HepG2 (cell line): Measurements from ENCODE around the gene KDM4E. TPM values are rescaled to one million over a fixed set of nuclear protein-coding genes. Genes with fewer than 3 reads are reported as not detected.

ENCODE experiments used
- HHEX ChIP-seq: IDR thresholded peaks from 2 replicates; pipeline ENCODE4 v1.6.1; 2016; ENCODE audit warnings: control low read depth
- HMG20A ChIP-seq: IDR thresholded peaks from 2 replicates; pipeline ENCODE4 v1.6.1; 2016; ENCODE audit warnings: borderline replicate concordance
- HNF4A ChIP-seq: sonication (generic); formaldehyde crosslinking; IDR thresholded peaks from 2 replicates; pipeline ENCODE4 v1.4.0; 2020; ENCODE audit warnings: missing genetic modification reagents
- JDP2 ChIP-seq: sonication (generic); formaldehyde crosslinking; IDR thresholded peaks from 2 replicates; pipeline ENCODE4 v1.8.1; 2022; ENCODE audit warnings: missing genetic modification reagents, borderline replicate concordance
- MED8 ChIP-seq: sonication (generic); formaldehyde crosslinking; IDR thresholded peaks from 2 replicates; pipeline ENCODE4 v1.8.1; 2023; ENCODE audit warnings: mild to moderate bottlenecking, missing genetic modification reagents; ENCODE audit not compliant: insufficient replicate concordance
- NFYB ChIP-seq: sonication (generic); formaldehyde crosslinking; IDR thresholded peaks from 2 replicates; pipeline ENCODE4 v1.4.0; 2020; ENCODE audit warnings: missing genetic modification reagents
- SOX6 ChIP-seq, 2 experiments: fragments of 450-650 bp in 1 of 2; sonication (generic) in 1 of 2; formaldehyde crosslinking in 1 of 2; IDR thresholded peaks; 2 replicates each; pipeline versions ENCODE4 v1.4.0 to v1.6.1; 2017 to 2020; ENCODE audit warnings: antibody characterized with exemption in 1 of 2, mild to moderate bottlenecking in 1 of 2, missing genetic modification reagents in 1 of 2
- STAT5B ChIP-seq: sonication (generic); formaldehyde crosslinking; IDR thresholded peaks from 2 replicates; pipeline ENCODE4 v1.4.0; 2020; ENCODE audit warnings: missing genetic modification reagents
- SUZ12 ChIP-seq: fragments of 150-350 bp; IDR thresholded peaks from 2 replicates; pipeline ENCODE4 v1.6.1; 2014; ENCODE audit warnings: low read depth, low read length
- ZFY ChIP-seq: sonication (generic); formaldehyde crosslinking; IDR thresholded peaks from 2 replicates; pipeline ENCODE4 v1.4.0; 2020; ENCODE audit warnings: missing genetic modification reagents
- ZNF253 ChIP-seq: sonication (generic); formaldehyde crosslinking; IDR thresholded peaks from 2 replicates; pipeline ENCODE4 v1.8.0; 2022; ENCODE audit warnings: mild to moderate bottlenecking, missing genetic modification reagents, borderline replicate concordance
- ZNF256 ChIP-seq: sonication (generic); formaldehyde crosslinking; conservative IDR thresholded peaks from 2 replicates; pipeline ENCODE4 v1.4.0; 2020; ENCODE audit warnings: missing genetic modification reagents
- ZNF607 ChIP-seq: sonication (generic); formaldehyde crosslinking; IDR thresholded peaks from 2 replicates; pipeline ENCODE4 v1.5.1; 2020; ENCODE audit warnings: missing genetic modification reagents, mild to moderate bottlenecking, borderline replicate concordance
- ZNF737 ChIP-seq: sonication (generic); formaldehyde crosslinking; IDR thresholded peaks from 2 replicates; pipeline ENCODE4 v1.5.0; 2020; ENCODE audit warnings: missing genetic modification reagents, mild to moderate bottlenecking, borderline replicate concordance
- polyA plus RNA-seq, 8 experiments: library from polyadenylated mRNA; depleted of rRNA in 3 of 8; stranded (reverse) in 7 of 8; unstranded in 1 of 8; fragments of >200 nt; fragmentation: Illumina TruSeq in 4 of 8; extraction: Trizol in 4 of 8; gene quantifications; 2 replicates each; pipeline versions ENCODE4 v1.2.1 to v1.2.3, GENCODE V29; 2011 to 2016; ENCODE audit warnings: low read depth in 4 of 8, missing spikeins in 1 of 8, mixed read lengths in 1 of 8; ENCODE audit not compliant: insufficient read depth in 1 of 8
- total RNA-seq, 5 experiments: library from RNA; depleted of rRNA; stranded (reverse); fragments of >200 nt; fragmentation: Illumina TruSeq; extraction: Trizol; gene quantifications; 2 replicates each; pipeline ENCODE4 v1.2.3, GENCODE V29; 2016; ENCODE audit warnings: low read depth in 1 of 5
- TF ChIP-seq, protein P1 (sequence below): sonication (generic); formaldehyde crosslinking; IDR thresholded peaks from 2 replicates; pipeline ENCODE4; 2020; ENCODE audit warnings: missing genetic modification reagents, mild to moderate bottlenecking, borderline replicate concordance
- TF ChIP-seq, protein P2 (sequence below): sonication (generic); formaldehyde crosslinking; IDR thresholded peaks from 2 replicates; pipeline ENCODE4 v1.5.0; 2020; ENCODE audit warnings: missing genetic modification reagents, mild to moderate bottlenecking, borderline replicate concordance
- TF ChIP-seq, protein P3 (sequence below): sonication (generic); formaldehyde crosslinking; IDR thresholded peaks from 2 replicates; pipeline ENCODE4 v1.4.0; 2020; ENCODE audit warnings: missing genetic modification reagents, mild to moderate bottlenecking, borderline replicate concordance
- TF ChIP-seq, protein P4 (sequence below): sonication (generic); formaldehyde crosslinking; IDR thresholded peaks from 2 replicates; pipeline ENCODE4 v1.5.1; 2020; ENCODE audit warnings: mild to moderate bottlenecking, missing genetic modification reagents, moderate library complexity
- TF ChIP-seq, protein P5 (sequence below): IDR thresholded peaks from 2 replicates; pipeline ENCODE4 v1.6.1; 2016; ENCODE audit warnings: control low read depth

KDM4E gene
- total and polyA plus RNA-seq, 2 of the 13 experiments (the other 11 are each of a cell fraction or from before 2014, with no cell fraction given): not detected

DNA sequence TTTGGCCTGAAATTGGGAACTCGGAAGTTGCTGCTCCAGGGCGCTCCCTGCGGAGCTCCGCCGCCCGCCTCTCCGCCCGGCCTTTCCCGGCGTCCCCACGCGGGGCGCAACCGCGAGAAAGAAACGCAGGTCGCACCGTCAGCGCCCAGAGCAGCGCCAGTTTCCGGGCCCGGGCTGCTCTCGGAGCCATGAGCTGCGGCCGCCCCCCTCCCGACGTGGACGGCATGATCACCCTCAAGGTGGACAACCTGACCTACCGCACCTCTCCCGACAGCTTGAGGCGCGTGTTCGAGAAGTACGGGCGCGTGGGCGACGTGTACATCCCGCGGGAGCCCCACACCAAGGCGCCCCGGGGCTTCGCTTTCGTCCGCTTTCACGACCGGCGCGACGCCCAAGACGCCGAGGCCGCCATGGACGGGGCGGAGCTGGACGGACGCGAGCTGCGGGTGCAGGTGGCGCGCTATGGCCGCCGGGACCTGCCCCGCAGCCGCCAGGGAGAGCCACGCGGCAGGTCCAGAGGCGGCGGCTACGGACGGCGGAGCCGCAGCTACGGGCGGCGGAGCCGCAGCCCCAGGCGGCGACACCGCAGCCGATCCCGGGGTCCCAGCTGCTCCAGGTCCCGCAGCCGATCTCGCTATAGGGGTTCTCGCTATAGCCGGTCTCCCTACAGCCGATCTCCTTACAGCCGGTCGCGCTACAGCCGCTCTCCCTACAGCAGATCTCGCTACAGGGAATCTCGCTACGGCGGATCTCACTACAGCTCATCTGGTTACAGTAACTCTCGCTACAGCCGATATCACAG is 42.2 kb downstream of the KDM4E start (continued):
- TF ChIP-seq, protein P1, sequence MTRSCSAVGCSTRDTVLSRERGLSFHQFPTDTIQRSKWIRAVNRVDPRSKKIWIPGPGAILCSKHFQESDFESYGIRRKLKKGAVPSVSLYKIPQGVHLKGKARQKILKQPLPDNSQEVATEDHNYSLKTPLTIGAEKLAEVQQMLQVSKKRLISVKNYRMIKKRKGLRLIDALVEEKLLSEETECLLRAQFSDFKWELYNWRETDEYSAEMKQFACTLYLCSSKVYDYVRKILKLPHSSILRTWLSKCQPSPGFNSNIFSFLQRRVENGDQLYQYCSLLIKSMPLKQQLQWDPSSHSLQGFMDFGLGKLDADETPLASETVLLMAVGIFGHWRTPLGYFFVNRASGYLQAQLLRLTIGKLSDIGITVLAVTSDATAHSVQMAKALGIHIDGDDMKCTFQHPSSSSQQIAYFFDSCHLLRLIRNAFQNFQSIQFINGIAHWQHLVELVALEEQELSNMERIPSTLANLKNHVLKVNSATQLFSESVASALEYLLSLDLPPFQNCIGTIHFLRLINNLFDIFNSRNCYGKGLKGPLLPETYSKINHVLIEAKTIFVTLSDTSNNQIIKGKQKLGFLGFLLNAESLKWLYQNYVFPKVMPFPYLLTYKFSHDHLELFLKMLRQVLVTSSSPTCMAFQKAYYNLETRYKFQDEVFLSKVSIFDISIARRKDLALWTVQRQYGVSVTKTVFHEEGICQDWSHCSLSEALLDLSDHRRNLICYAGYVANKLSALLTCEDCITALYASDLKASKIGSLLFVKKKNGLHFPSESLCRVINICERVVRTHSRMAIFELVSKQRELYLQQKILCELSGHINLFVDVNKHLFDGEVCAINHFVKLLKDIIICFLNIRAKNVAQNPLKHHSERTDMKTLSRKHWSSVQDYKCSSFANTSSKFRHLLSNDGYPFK (CRISPR knock-in tag): peak; percentile 49; the same call in 1 of the 2 replicates
- TF ChIP-seq, protein P2, sequence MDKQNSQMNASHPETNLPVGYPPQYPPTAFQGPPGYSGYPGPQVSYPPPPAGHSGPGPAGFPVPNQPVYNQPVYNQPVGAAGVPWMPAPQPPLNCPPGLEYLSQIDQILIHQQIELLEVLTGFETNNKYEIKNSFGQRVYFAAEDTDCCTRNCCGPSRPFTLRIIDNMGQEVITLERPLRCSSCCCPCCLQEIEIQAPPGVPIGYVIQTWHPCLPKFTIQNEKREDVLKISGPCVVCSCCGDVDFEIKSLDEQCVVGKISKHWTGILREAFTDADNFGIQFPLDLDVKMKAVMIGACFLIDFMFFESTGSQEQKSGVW: no peak
- TF ChIP-seq MED8 (CRISPR knock-in tag) (no peak), SUZ12 (no peak), JDP2 (CRISPR knock-in tag) (no peak), ZNF607 (0 out of 2 replicates have a peak, but pooled peaks have one; percentile 41), HNF4A (CRISPR knock-in tag) (no peak; the same call in 1 of the 2 replicates), NFYB (no peak), HMG20A (CRISPR knock-in tag) (no peak), ZFY (CRISPR knock-in tag) (peak; percentile 77), STAT5B (CRISPR knock-in tag) (no peak), SOX6 (IDR thresholded peaks at IDR 0.05) (no peak), SOX6 (CRISPR knock-in tag; IDR thresholded peaks at IDR 0.05) (peak; percentile 56), ZNF256 (CRISPR knock-in tag) (no peak), HHEX (no peak), ZNF253 (CRISPR knock-in tag) (no peak), ZNF737 (CRISPR knock-in tag) (no peak)
- TF ChIP-seq, protein P3, sequence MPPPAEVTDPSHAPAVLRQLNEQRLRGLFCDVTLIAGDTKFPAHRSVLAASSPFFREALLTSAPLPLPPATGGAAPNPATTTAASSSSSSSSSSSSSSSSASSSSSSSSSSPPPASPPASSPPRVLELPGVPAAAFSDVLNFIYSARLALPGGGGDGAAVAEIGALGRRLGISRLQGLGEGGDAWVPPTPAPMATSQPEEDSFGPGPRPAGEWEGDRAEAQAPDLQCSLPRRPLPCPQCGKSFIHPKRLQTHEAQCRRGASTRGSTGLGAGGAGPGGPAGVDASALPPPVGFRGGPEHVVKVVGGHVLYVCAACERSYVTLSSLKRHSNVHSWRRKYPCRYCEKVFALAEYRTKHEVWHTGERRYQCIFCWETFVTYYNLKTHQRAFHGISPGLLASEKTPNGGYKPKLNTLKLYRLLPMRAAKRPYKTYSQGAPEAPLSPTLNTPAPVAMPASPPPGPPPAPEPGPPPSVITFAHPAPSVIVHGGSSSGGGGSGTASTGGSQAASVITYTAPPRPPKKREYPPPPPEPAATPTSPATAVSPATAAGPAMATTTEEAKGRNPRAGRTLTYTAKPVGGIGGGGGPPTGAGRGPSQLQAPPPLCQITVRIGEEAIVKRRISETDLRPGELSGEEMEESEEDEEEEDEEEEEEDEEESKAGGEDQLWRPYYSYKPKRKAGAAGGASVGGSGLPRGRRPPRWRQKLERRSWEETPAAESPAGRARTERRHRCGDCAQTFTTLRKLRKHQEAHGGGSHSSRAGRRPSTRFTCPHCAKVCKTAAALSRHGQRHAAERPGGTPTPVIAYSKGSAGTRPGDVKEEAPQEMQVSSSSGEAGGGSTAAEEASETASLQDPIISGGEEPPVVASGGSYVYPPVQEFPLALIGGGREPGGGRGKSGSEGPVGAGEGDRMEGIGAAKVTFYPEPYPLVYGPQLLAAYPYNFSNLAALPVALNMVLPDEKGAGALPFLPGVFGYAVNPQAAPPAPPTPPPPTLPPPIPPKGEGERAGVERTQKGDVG (CRISPR knock-in tag): no peak
- TF ChIP-seq, protein P4, sequence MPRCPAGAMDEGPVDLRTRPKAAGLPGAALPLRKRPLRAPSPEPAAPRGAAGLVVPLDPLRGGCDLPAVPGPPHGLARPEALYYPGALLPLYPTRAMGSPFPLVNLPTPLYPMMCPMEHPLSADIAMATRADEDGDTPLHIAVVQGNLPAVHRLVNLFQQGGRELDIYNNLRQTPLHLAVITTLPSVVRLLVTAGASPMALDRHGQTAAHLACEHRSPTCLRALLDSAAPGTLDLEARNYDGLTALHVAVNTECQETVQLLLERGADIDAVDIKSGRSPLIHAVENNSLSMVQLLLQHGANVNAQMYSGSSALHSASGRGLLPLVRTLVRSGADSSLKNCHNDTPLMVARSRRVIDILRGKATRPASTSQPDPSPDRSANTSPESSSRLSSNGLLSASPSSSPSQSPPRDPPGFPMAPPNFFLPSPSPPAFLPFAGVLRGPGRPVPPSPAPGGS (CRISPR knock-in tag): 0 out of 2 replicates have a peak, but pooled peaks have one; percentile 42
- TF ChIP-seq, protein P5, sequence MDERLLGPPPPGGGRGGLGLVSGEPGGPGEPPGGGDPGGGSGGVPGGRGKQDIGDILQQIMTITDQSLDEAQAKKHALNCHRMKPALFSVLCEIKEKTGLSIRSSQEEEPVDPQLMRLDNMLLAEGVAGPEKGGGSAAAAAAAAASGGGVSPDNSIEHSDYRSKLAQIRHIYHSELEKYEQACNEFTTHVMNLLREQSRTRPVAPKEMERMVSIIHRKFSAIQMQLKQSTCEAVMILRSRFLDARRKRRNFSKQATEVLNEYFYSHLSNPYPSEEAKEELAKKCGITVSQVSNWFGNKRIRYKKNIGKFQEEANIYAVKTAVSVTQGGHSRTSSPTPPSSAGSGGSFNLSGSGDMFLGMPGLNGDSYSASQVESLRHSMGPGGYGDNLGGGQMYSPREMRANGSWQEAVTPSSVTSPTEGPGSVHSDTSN (CRISPR knock-in tag): no peak
